ENCODE measurements around the gene CHST9.

GRCh38 chr18:27005589-27005988 lies 179.5 kb downstream of the CHST9 start:
- TF ChIP-seq CTCF (IDR thresholded peaks at IDR 0.05) (peak in 1 of 5 experiments; percentile 9), POLR2A (IDR thresholded peaks at IDR 0.05) (no peak), POLR2AphosphoS5 (IDR thresholded peaks at IDR 0.05) (no peak), EP300 (IDR thresholded peaks at IDR 0.05; ENCODE audit: low read depth) (no peak)

All from transverse colon (tissue), 4 donors.